Astrocyte (in vitro differentiated cells and primary cell): ENCODE data around the gene CAMK1D. TPM values are rescaled to one million over a fixed set of nuclear protein-coding genes. Genes with fewer than 3 reads are reported as not detected.
A peak's percentile ranks its signal among the peaks of the same experiment; 100 is the strongest.

Source experiments
- DNase-seq: peaks from one replicate; pipeline ENCODE4 v3.0.0-alpha.2; 2010; ENCODE audit warnings: low read depth
- FAIRE-seq: peaks from 2 replicates; lab custom pipeline; 2011; peaks lifted over from hg19 to GRCh38; lab: Jason Lieb, UNC
- H2AFZ ChIP-seq: 2 replicates; pipeline ENCODE4 v1.6.0; 2012; ENCODE audit warnings: low read depth, low read length, inconsistent platforms
- H3K27ac ChIP-seq: 2 replicates; pipeline ENCODE4 v1.5.1; 2011; ENCODE audit warnings: low read depth, low read length, inconsistent platforms
- H3K27me3 ChIP-seq: 2 replicates; pipeline ENCODE4 v1.6.0; 2011; ENCODE audit warnings: low read length, inconsistent platforms; ENCODE audit not compliant: insufficient read depth
- H3K36me3 ChIP-seq: 2 replicates; pipeline ENCODE4 v1.5.1; 2011; ENCODE audit warnings: low read length, inconsistent platforms; ENCODE audit not compliant: insufficient read depth
- H3K4me1 ChIP-seq: 2 replicates; pipeline ENCODE4 v1.5.1; 2011; ENCODE audit warnings: low read length, inconsistent platforms; ENCODE audit not compliant: insufficient read depth
- H3K4me2 ChIP-seq: 2 replicates; pipeline ENCODE4 v1.6.0; 2012; ENCODE audit warnings: low read length, inconsistent platforms
- H3K4me3 ChIP-seq: 2 replicates; pipeline ENCODE4 v1.5.1; 2011; ENCODE audit warnings: low read depth, mild to moderate bottlenecking, low read length, inconsistent platforms; ENCODE audit not compliant: insufficient read depth
- H3K79me2 ChIP-seq: 2 replicates; pipeline ENCODE4 v1.6.0; 2012; ENCODE audit warnings: mild to moderate bottlenecking, low read length, inconsistent platforms; ENCODE audit not compliant: insufficient read depth
- H3K9ac ChIP-seq: 2 replicates; pipeline ENCODE4 v1.6.0; 2012; ENCODE audit warnings: mild to moderate bottlenecking, low read length, inconsistent platforms
- H3K9me3 ChIP-seq: 2 replicates; pipeline ENCODE4 v1.5.1; 2012; ENCODE audit warnings: low read depth, mild to moderate bottlenecking, low read length, inconsistent platforms; ENCODE audit not compliant: insufficient read depth
- H4K20me1 ChIP-seq: 2 replicates; pipeline ENCODE4 v1.6.0; 2012; ENCODE audit warnings: low read length, inconsistent platforms; ENCODE audit not compliant: insufficient read depth
- H3K27ac Mint-ChIP-seq: one replicate; pipeline ENCODE4 v1.8.0; 2021; ENCODE audit warnings: mild to moderate bottlenecking, mixed read lengths; ENCODE audit not compliant: unreplicated experiment
- H3K27me3 Mint-ChIP-seq: one replicate; pipeline ENCODE4 v1.8.0; 2021; ENCODE audit warnings: low read depth, mixed read lengths; ENCODE audit not compliant: unreplicated experiment
- H3K36me3 Mint-ChIP-seq: one replicate; pipeline ENCODE4 v1.8.0; 2021; ENCODE audit warnings: low read depth, mixed read lengths; ENCODE audit not compliant: unreplicated experiment
- H3K4me1 Mint-ChIP-seq: one replicate; pipeline ENCODE4 v1.8.0; 2021; ENCODE audit warnings: low read depth, mixed read lengths; ENCODE audit not compliant: unreplicated experiment
- H3K4me3 Mint-ChIP-seq: one replicate; pipeline ENCODE4 v1.8.0; 2021; ENCODE audit warnings: mild to moderate bottlenecking, moderate library complexity, mixed read lengths; ENCODE audit not compliant: unreplicated experiment
- H3K9me3 Mint-ChIP-seq: one replicate; pipeline ENCODE4 v1.8.0; 2021; ENCODE audit warnings: mild to moderate bottlenecking, mixed read lengths; ENCODE audit not compliant: unreplicated experiment
- EZH2 ChIP-seq: IDR thresholded peaks from 2 replicates; pipeline ENCODE4 v1.6.1; 2012; ENCODE audit warnings: mild to moderate bottlenecking, low read length, inconsistent platforms; ENCODE audit not compliant: insufficient read depth
- total RNA-seq: library from RNA; stranded (reverse); gene quantifications from 2 replicates; pipeline ENCODE4 v1.2.1, GENCODE V29; 2021
- TF ChIP-seq, protein P1 (sequence below): IDR thresholded peaks from 2 replicates; pipeline ENCODE4 v1.5.1; 2011; ENCODE audit warnings: low read depth, mild to moderate bottlenecking, inconsistent platforms, low read length, moderate library complexity; ENCODE audit not compliant: insufficient read depth

Gene CAMK1D
- total RNA-seq, 1 donor from 2014 or later, result 23.6 TPM

DNA sequence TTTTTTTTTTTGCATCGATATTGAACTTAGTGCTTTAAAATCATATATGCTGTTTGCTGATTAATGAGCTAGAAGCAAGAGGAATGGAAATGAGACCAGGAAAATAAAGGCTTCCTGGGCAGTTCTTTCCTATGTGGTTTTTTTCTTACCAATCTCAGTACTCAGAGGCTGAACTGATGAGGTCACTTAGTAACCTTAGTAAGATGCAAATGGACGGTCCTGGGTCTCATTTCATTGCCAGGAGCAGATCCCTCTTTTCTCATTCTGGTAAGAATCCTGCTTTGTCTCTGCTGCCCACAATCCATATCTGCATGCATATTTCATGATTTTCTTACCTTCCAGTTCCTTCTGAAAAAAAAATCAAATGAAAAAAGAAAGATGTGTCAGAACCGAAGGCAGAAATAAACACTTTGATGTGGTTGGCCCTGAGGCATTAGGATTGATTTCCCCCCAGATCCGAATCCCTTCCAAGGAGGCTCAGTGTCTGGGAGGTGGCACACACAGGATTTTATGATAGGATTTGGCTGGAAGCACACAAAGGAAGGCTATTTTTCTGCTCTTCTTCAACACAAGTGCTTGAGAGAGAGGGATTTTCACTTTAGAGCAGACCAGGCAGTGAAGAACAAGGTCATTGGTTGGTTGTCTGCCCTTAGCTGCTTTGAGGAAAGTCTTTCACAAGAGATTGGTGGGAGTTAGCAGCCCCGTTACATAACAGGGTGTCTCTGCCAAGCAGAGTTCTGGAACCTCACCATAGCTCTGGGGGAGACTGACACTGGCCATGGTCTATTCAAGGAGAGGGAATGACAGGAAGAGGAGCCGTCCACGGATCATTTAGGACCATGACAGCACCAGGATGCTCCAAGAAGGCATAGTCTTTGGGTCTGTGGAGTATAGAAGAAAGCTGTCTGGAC, 150.0 kb downstream of the CAMK1D start:
- H3K9ac ChIP-seq, result no peak overlapping the region
- peak overlapping the region; percentile 36 for H3K27ac ChIP-seq
- no peaks in the 10 kb centered on the region for H3K9me3 ChIP-seq
- Mint-ChIP-seq H3K36me3 (peaks cover 4% of the 10 kb centered on the region), H3K4me3 (peak overlapping the region; percentile 40), H3K4me1 (peaks cover 25% of the 10 kb centered on the region), H3K9me3 (no peaks in the 10 kb centered on the region), H3K27me3 (peaks cover 9% of the 10 kb centered on the region), H3K27ac (peak overlapping the region; percentile 73)
- TF ChIP-seq EZH2, result no peak
- TF ChIP-seq, protein P1, sequence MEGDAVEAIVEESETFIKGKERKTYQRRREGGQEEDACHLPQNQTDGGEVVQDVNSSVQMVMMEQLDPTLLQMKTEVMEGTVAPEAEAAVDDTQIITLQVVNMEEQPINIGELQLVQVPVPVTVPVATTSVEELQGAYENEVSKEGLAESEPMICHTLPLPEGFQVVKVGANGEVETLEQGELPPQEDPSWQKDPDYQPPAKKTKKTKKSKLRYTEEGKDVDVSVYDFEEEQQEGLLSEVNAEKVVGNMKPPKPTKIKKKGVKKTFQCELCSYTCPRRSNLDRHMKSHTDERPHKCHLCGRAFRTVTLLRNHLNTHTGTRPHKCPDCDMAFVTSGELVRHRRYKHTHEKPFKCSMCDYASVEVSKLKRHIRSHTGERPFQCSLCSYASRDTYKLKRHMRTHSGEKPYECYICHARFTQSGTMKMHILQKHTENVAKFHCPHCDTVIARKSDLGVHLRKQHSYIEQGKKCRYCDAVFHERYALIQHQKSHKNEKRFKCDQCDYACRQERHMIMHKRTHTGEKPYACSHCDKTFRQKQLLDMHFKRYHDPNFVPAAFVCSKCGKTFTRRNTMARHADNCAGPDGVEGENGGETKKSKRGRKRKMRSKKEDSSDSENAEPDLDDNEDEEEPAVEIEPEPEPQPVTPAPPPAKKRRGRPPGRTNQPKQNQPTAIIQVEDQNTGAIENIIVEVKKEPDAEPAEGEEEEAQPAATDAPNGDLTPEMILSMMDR, result no peak
- H4K20me1 ChIP-seq, result peaks cover 60% of the 10 kb centered on the region
- H3K79me2 ChIP-seq, result peaks cover 22% of the 10 kb centered on the region
- no peak overlapping the region for H3K4me3 ChIP-seq
- peak; percentile 68 for DNase-seq
- H3K4me1 ChIP-seq, result peaks cover 22% of the 10 kb centered on the region
- H3K27me3 ChIP-seq, result no peaks in the 10 kb centered on the region
- H2AFZ ChIP-seq, result no peak overlapping the region
- no peaks in the 10 kb centered on the region for H3K36me3 ChIP-seq
- peak overlapping the region; percentile 8 for H3K4me2 ChIP-seq
- FAIRE-seq, result no peak

DNA sequence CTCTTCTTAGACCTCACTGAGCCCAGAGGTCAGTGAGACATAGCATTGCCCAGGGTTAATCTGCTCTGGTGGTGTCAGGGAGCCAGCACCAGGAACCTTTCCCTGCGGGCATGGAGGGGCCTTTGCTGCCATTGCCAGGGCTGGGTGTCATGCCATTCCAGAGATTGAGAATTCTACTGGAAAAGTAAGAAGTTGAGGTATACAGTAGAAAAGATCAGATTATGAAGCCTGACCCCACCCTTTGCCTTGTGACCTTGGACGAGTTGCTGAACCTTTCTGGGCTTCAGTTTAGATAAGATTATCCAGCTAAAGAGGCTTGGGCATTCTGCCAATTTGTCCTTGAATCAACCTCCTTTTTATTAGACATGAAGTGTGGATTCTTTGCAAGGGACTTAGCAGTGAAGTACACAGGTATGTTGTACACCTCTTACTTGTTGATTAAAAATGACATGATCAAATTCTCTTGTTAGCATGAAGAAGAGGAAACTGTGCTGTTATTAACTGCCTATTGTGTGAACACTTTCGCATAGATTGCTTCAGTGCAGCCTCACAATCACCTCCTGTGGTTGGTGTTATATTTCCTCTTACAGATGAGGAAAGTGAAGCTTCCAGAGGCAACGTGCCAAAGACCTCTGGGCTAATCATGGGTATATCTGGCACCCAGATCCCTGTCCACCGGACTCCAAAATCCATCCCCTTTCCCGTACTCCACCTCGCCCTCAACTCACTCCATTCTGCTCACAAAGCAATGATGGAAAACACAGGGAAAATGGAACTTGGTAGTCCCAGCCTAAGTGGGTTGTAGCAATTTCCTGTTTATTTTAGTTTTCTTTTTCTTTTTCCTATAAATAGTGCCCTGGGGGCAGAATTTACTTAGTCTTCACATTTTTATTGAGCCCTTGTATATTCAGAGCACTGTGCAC, 151.3 kb downstream of the CAMK1D start:
- Mint-ChIP-seq H3K27me3 (peaks cover 12% of the 10 kb centered on the region), H3K9me3 (no peaks in the 10 kb centered on the region), H3K27ac (no peak overlapping the region), H3K4me3 (no peak overlapping the region), H3K36me3 (peaks cover 6% of the 10 kb centered on the region), H3K4me1 (peaks cover 25% of the 10 kb centered on the region)
- H3K27ac ChIP-seq, result no peak overlapping the region
- DNase-seq (no peak), FAIRE-seq (no peak)
- H4K20me1 ChIP-seq, result peaks cover 73% of the 10 kb centered on the region
- TF ChIP-seq, protein P1, result no peak
- no peak for TF ChIP-seq EZH2
- H3K4me2 ChIP-seq, result peak overlapping the region; percentile 22
- H2AFZ ChIP-seq, result no peak overlapping the region
- no peaks in the 10 kb centered on the region for H3K9me3 ChIP-seq
- no peak overlapping the region for H3K9ac ChIP-seq
- peaks cover 22% of the 10 kb centered on the region for H3K79me2 ChIP-seq
- no peaks in the 10 kb centered on the region for H3K36me3 ChIP-seq
- H3K4me3 ChIP-seq, result no peak overlapping the region
- H3K27me3 ChIP-seq, result no peaks in the 10 kb centered on the region
- H3K4me1 ChIP-seq, result peaks cover 22% of the 10 kb centered on the region
